GM13977 (cell line): Measurements from ENCODE around the gene TMEM215.

Experiments used
- DNase-seq: peaks from one replicate; pipeline ENCODE4 v3.0.0; 2012; ENCODE audit warnings: low spot score
- in situ Hi-C: fragments of 300-500 bp; cut with MboI; formaldehyde crosslinking; loops from one replicate; pipeline ENCODE4 v1.12.0; 2022; ENCODE audit warnings: low sequenced_read_pairs, low pct_unique_long_range_greater_than_20kb, mixed read lengths, inconsistent platforms; ENCODE audit not compliant: unreplicated experiment
- TF ChIP-seq, protein P1 (sequence below): IDR thresholded peaks from 2 replicates; pipeline ENCODE4 v1.5.1; 2012; ENCODE audit warnings: mild to moderate bottlenecking, control low read depth; ENCODE audit not compliant: insufficient read depth; ENCODE audit errors: extremely low read depth, missing control alignments

The TMEM215 gene

DNA sequence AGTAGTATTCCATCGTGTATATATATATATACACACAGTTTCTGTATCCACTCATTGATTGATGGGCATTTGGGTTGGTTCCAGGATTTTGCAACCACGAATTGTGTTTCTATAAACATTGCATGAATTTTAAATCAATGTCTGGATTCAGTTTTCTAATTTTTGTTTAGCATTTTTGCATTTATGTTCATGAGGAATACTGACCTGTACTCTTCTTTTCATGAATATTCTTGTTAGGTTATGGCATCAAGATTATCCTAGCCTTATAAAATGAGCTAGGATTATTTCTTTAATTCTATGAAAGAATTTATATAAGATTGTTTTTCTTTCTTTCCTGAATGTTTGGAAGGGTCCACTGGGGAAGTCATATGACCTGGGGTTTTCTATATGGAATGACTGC is 35.3 kb upstream of the TMEM215 start:
- TF ChIP-seq, protein P1, sequence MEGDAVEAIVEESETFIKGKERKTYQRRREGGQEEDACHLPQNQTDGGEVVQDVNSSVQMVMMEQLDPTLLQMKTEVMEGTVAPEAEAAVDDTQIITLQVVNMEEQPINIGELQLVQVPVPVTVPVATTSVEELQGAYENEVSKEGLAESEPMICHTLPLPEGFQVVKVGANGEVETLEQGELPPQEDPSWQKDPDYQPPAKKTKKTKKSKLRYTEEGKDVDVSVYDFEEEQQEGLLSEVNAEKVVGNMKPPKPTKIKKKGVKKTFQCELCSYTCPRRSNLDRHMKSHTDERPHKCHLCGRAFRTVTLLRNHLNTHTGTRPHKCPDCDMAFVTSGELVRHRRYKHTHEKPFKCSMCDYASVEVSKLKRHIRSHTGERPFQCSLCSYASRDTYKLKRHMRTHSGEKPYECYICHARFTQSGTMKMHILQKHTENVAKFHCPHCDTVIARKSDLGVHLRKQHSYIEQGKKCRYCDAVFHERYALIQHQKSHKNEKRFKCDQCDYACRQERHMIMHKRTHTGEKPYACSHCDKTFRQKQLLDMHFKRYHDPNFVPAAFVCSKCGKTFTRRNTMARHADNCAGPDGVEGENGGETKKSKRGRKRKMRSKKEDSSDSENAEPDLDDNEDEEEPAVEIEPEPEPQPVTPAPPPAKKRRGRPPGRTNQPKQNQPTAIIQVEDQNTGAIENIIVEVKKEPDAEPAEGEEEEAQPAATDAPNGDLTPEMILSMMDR = no peak
- in situ Hi-C loops = no loop called here
- no peak for DNase-seq

DNA sequence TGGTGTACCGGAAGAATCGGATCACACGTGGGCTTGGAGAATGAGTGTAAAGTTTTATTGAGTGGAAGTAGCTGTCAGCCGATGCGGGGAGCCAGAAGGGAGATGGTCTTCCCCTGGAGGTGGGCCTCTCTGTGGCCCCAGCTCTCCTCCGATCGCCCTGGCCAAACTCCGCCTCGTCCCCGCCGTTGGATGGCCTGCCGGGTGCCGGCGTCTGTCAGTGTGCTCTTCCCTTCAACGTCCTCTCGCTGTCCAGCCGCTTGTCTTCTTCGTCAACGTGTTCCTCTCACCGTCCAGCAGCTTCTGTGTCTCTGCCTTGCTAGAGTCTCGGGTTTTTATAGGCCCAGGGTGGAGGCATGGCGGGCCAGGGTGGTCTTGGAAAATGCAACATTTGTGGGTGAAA is 27.6 kb upstream of the TMEM215 start:
- in situ Hi-C loops = no loop called here
- DNase-seq = no peak
- TF ChIP-seq, protein P1 = no peak

DNA sequence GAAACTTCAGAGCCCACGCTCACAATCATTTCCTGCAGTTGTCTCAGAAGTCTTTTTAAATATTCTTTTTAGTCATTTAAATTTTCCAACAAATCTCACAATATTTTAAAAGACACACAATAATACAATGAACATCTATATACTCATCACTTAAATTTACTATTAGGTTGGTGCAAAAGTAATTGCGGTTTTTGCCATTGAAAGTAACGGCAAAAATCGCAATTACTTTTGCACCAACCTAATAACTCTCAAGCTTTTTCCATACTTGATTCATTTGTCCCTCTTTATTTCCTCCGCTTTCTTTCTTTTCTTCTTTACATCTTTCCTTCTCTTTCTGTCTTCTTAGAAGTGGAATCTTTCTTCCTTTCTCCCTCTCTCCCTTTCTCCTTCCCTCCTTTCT is 19.2 kb upstream of the TMEM215 start:
- DNase-seq = no peak
- TF ChIP-seq, protein P1 = no peak
- in situ Hi-C loops = no loop called here

DNA sequence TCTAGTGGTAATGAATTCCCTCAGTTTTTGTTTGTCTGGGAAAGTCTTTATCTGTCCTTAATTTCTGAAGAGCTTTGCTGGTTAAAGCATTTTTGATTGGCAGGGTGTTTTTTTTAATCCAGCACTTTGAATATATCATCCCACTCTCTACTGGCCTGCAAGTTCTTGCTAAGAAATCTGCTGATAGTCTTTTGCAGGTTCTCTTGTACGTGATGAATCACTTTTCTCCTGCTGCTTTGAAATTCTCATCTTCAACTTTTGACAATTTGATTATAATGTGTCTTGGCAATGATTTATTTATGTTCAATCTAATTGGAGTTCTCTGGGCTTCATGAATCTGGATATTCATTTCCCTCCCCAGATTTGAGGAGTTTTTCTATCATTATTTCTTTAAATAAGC is 8.1 kb upstream of the TMEM215 start:
- in situ Hi-C loops = no loop called here
- no peak for DNase-seq
- TF ChIP-seq, protein P1 = no peak

DNA sequence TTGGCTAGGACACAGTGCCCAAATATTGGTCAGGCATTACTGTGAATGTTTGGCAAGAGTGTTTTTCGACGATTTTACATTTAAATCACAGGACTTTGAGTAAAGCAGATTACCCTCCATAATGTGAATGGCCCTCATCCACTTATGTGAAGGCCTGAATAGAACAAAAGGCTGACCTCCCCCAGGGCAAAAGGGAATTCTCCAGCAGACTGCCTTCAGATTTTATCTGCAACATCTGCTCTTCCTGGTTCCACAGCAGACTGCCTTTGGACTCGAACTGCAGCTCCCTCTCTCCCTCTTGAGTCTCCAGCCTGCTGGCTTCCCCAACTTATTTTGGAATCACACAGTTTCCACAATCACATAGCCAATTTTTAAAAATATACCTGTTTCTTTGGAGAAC is 7.1 kb upstream of the TMEM215 start:
- TF ChIP-seq, protein P1 = no peak
- no peak for DNase-seq
- in situ Hi-C loops = no loop called here

DNA sequence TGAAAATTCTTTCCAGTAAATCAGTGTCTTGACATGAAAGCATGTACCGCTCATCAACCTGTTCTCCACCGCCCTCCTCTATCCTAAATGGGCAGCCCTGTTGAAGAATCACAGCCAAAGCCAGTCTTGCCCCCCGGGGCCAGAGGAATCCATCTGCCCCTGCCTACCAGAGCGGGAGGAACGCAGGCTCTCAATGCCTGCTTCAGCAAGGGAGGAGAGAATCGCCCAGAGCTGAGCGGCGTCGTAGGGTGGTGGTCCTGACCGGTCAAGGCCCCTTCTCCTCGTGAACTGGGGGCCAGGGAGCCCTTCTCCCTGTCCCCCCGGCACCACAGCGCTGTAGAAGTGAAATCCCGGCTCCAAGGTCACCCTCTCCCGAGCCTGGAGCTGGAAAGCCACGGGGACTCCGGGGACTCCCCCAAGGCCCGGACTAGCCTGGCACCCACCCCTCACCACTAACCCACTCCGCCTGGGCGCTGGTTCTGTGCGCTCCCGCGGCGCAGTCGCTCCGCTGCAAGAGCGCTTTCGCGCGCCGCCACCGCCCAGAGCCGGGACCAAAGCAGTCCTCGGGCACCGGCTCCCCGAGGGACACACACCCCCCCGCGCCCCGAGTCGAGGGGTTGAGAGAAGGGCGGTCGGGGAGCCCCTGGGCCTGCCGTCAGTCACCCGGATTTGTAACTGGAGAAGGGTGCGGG is 718 bp upstream of the TMEM215 start:
- no peak for DNase-seq
- in situ Hi-C loops = no loop called here
- TF ChIP-seq, protein P1 = no peak
